GM13976 (cell line): ENCODE measurements around the gene CGB2.
"Not testable (repeated sequence)": the region's sequence is repeated elsewhere in the genome, so short reads cannot be mapped to it uniquely, and the experiment has no call there.

Experiments used
- DNase-seq: peaks from one replicate; pipeline ENCODE4 v3.0.0; 2012; ENCODE audit warnings: low spot score
- CTCF ChIP-seq: IDR thresholded peaks from 2 replicates; pipeline ENCODE4 v1.5.1; 2012; ENCODE audit warnings: borderline replicate concordance, mild to moderate bottlenecking; ENCODE audit not compliant: insufficient read depth; ENCODE audit errors: extremely low read depth, missing control alignments, control extremely low read depth
- in situ Hi-C: fragments of 300-500 bp; cut with MboI; formaldehyde crosslinking; loops from one replicate; pipeline ENCODE4 v1.12.0; 2022; ENCODE audit warnings: low sequenced_read_pairs, mixed read lengths, inconsistent platforms; ENCODE audit not compliant: unreplicated experiment

The CGB2 gene

DNA sequence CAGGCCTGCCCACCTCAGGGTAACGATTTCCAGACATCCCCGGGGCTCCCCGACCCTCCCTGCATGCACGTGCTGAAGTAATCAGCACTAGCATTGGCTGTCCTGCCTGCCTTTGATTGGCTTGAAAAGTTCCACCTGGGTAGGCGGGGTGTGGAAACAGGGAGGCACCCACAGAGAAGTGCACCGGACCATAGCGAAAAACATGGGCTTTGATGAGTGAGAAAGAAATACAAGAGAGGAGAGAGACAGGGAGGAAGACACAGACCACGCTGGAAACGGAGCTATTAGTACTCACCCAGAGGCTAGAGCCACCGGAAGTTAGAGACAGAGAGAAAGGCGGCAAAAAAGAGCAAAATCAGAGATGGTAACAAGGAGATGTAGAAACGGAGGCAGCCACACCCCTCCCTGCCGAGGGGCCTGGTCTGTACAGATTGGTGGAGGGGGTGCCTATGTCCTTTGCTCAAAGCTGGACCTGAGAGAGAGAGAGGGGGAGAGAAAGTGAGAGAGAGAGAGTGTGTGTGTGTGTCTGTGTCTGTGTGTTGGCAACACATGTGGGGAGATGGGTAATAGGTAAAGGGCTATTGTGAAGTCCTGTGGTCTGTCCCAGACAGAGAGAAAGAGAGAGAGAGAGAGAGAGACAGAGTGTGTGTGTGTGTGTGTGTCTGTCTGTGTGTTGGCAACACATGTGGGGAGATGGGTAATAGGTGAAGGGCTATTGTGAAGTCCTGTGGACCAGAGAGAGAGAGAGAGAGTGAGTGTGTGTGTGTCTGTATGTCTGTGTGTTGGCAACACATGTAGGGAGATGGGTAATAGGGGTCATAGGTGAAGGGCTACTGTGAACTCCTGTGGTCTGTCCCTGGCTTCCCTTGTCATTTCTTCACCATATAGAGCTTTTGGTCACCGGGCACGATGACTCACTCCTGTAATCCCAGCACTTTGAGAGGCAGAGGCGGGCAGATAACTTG is 10.5 kb upstream of the CGB2 start:
- no peak for TF ChIP-seq CTCF
- in situ Hi-C loops: no loop called here
- DNase-seq: peak; percentile 32

- no peak for TF ChIP-seq CTCF
- no peak for DNase-seq
These were observed 9.6 kb upstream of the CGB2 start for GRCh38 chr19:49022116-49022515.

GRCh38 chr19:49024233-49024632 is 7.5 kb upstream of the CGB2 start, which contains the start of gene CGB3:
TSS of gene CGB3 (minus strand) at chr19:49024333. CDS start at chr19:49023971, 362 bp downstream.
- in situ Hi-C loops, DNase-seq: not testable (repeated sequence)

More at GRCh38 chr19:49022116-49022515, 9.6 kb upstream of the CGB2 start:
- in situ Hi-C loops: no loop called here

- DNase-seq, in situ Hi-C loops: not testable (repeated sequence)
These were observed 6.6 kb upstream of the CGB2 start for GRCh38 chr19:49025088-49025487.

DNA sequence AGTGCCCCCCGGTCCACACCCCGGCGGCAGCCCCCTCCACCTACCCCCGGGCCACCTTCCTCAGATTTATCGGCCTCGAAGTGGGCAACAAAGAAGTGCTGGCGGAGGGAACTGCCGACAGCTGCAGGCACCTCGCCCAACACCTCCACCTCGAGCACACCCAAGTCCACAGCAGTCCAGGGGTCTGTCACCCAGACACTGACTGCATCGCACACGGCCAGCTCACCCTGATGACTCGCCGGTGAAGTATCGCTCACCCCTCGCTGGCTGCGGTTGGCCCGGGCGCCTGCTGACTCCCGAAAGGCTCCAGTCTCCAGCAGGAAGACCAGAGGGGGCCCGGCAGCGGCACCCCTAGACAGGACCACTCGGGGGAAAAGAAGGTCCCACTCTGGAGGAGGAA is 6.1 kb upstream of the CGB2 start:
- in situ Hi-C loops, DNase-seq: not testable (repeated sequence)

- DNase-seq, in situ Hi-C loops: not testable (repeated sequence)
These were observed 3.0 kb upstream of the CGB2 start for GRCh38 chr19:49028686-49029085.

DNA sequence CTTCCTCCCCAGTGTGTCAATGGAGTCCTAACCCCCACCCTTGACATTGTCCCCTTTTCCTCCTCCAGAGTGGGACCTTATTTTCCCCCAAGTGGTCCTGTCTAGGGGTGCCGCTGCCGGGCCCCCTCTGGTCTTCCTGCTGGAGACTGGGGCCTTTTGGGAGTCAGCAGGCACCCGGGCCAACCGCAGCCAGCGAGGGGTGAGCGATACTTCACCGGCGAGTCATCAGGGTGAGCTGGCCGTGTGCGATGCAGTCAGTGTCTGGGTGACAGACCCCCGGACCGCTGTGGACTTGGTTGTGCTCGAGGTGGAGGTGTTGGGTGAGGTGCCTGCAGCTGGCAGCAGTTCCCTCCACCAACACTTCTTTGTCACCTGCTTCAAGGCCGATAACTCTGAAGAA is 1.9 kb upstream of the CGB2 start:
- DNase-seq, in situ Hi-C loops: not testable (repeated sequence)

DNA sequence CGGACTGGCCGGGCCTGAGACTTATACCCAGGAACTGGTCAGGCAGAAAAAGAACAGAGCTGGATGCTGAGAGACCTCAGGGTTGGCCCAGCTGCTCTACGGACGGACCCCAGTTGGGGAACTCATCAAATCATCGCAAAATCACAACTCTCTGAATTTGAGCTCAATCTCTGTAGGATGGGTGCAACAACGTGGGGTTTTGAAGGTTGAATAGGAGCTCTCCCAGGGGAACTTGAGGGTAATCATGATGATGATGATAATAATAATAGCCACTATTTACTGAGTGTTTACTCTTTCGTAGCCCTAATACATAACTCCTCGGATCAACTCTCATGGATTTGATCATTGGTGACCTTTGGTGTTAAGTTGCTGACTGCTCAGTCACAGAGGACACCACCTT is 1.4 kb upstream of the CGB2 start:
- DNase-seq, in situ Hi-C loops: not testable (repeated sequence)

DNA sequence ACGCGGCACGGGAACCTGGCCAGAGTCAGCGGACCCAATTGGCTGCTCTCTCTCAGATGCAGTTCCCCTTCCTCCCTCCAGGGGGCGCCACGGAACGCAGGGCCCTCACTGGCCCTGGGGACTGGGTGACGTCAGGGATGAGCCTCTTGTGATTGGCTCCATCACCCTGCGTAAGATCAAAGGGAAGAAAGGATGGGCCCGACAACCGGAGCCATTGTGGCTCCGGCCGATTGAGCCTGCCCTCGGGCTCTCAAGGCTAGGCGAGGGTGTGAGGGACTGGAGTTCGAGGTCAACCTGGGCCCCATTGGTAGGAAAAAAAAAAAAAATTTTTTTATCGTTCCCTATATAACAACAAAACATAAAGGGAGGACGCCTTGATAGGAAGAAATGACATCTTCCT is 5.1 kb downstream of the CGB2 start, which contains the start of gene CGB1:
CGB1 (minus strand) TSS at position 81 of the 400 bp plus-strand sequence. CDS start 184 bp downstream, outside the sequence.
- in situ Hi-C loops: not testable (repeated sequence)
- peak; percentile 24 for TF ChIP-seq CTCF
- peak; percentile 38 for DNase-seq

DNA sequence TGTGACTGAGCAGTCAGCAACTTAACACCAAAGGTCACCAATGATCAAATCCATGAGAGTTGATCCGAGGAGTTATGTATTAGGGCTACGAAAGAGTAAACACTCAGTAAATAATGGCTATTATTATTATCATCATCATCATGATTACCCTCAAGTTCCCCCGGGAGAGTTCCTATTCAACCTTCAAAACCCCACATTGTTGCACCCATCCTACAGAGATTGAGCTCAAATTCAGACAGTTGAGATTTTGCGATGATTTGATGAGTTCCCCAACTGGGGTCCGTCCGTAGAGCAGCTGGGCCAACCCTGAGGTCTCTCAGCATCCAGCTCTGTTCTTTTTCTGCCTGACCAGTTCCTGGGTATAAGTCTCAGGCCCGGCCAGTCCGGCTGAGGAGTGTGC is 6.4 kb downstream of the CGB2 start:
- DNase-seq, in situ Hi-C loops: not testable (repeated sequence)

DNA sequence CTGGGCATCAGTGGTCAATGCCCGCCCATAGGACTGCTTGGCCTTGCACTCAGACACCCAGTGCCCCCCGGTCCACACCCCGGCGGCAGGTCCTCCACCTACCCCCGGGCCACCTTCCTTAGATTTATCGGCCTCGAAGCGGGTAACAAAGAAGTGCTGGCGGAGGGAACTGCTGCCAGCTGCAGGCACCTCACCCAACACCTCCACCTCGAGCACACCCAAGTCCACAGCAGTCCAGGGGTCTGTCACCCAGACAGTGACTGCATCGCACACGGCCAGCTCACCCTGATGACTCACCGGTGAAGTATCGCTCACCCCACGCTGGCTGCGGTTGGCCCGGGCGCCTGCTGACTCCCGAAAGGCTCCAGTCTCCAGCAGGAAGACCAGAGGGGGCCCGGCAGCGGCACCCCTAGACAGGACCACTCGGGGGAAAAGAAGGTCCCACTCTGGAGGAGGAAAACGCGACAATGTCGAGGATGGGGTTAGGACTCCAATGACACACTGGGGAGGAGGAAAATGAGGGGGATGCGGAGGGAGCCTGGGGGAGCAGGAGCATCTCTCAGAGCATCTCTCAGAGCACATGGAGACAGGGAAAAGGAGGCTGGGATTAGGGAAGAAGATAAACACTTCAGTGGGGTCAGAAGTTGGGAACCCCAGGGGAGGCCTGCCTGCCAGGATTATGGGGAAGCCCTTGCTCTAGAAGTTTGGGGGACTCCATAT is 7.0 kb downstream of the CGB2 start:
- DNase-seq: not testable (repeated sequence)

GRCh38 chr19:49039736-49040135 is 8.0 kb downstream of the CGB2 start:
- in situ Hi-C loops, DNase-seq: not testable (repeated sequence)

More for the DNA sequence above, 7.0 kb downstream of the CGB2 start:
- in situ Hi-C loops: not testable (repeated sequence)
